ENCODE measurements around the gene NUB1.

NUB1 gene

GRCh38 chr7:151426441-151426903 is 84.9 kb downstream of the NUB1 start:
- Mint-ChIP-seq H3K27me3 (ENCODE audit: low read depth) (peaks cover 4% of the 10 kb centered on the region), H3K36me3 (ENCODE audit: low read depth) (peaks cover 10% of the 10 kb centered on the region), H3K4me3 (peak overlapping the region in 2 of 3 experiments; percentile 3 to 55), H3K4me1 (peaks cover 38% of the 10 kb centered on the region), H3K9me3 (peaks cover 16% of the 10 kb centered on the region), H3K27ac (peak overlapping the region; percentile 90 to 97 (median 95))
- TF ChIP-seq, protein P1, sequence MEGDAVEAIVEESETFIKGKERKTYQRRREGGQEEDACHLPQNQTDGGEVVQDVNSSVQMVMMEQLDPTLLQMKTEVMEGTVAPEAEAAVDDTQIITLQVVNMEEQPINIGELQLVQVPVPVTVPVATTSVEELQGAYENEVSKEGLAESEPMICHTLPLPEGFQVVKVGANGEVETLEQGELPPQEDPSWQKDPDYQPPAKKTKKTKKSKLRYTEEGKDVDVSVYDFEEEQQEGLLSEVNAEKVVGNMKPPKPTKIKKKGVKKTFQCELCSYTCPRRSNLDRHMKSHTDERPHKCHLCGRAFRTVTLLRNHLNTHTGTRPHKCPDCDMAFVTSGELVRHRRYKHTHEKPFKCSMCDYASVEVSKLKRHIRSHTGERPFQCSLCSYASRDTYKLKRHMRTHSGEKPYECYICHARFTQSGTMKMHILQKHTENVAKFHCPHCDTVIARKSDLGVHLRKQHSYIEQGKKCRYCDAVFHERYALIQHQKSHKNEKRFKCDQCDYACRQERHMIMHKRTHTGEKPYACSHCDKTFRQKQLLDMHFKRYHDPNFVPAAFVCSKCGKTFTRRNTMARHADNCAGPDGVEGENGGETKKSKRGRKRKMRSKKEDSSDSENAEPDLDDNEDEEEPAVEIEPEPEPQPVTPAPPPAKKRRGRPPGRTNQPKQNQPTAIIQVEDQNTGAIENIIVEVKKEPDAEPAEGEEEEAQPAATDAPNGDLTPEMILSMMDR (IDR thresholded peaks at IDR 0.05; ENCODE audit: unreplicated experiment in 3 of 3) = no peak

DNA sequence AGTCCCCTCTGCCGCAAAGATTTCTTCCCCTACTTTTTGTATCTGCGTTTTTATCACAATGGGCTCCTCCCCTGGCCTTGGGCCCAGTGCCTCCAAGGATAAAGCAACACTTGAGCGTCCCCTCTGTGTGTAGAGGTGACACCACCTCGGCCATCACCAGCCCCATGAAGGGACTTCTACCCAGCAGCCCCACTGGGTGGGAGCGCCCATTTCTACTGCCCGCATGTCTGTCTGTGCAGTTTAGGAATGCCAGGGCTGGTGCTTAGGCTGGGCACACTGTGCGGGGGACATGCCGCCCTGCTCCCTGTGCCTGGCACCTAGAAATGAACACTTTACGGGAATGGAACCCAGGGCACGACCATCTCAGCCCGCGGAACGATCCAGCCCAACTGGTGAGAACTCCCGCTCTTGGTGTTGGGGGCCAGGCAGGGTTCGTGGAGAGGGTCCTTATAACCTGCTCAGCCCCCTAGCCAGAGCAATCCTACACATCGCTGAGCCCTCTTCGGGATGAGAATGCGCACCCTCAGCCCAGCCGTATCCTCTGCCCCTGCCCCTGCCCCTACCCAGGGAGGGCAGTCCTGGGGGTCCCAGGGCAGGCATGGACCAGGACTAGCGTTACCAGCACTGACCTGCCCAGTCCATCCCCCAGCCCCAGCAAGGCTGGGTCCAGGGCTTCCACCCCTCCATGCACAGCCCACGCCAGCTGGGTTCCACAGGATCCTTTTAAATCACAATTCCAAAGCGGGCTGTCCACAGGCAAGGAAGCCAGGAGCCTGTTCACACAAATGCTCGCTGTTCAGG is 85.5 kb downstream of the NUB1 start:
- Mint-ChIP-seq H3K4me3 (peak overlapping the region in 2 of 3 experiments; percentile 3 to 55), H3K27ac (peak overlapping the region; percentile 90 to 97 (median 97)), H3K4me1 (peaks cover 38% of the 10 kb centered on the region), H3K9me3 (peaks cover 10% of the 10 kb centered on the region), H3K36me3 (ENCODE audit: low read depth) (peaks cover 5% of the 10 kb centered on the region), H3K27me3 (ENCODE audit: low read depth) (peaks cover 4% of the 10 kb centered on the region)
- TF ChIP-seq, protein P1 (IDR thresholded peaks at IDR 0.05; ENCODE audit: unreplicated experiment in 3 of 3) = no peak

GRCh38 chr7:151427705-151428377 is 86.2 kb downstream of the NUB1 start:
- Mint-ChIP-seq H3K36me3 (ENCODE audit: low read depth) (no peaks in the 10 kb centered on the region), H3K27ac (peak overlapping the region; percentile 96 to 97 (median 97)), H3K9me3 (peaks cover 3% of the 10 kb centered on the region), H3K4me1 (peaks cover 38% of the 10 kb centered on the region), H3K27me3 (ENCODE audit: low read depth) (peaks cover 4% of the 10 kb centered on the region), H3K4me3 (peak overlapping the region; percentile 53 to 62 (median 55))
- TF ChIP-seq, protein P1 (IDR thresholded peaks at IDR 0.05; ENCODE audit: unreplicated experiment in 3 of 3) = no peak

All from nephron (organoid).